Fibroblast of the aortic adventitia (primary cell): ENCODE data around the gene TTC39A. TPM values are rescaled to one million over a fixed set of nuclear protein-coding genes. Genes with fewer than 3 reads are reported as not detected.

ENCODE experiments used
- DNase-seq: peaks from one replicate; pipeline ENCODE4 v3.0.0-alpha.2; 2010; ENCODE audit warnings: low read depth
- H3K4me3 ChIP-seq: 2 replicates; pipeline ENCODE4 v1.5.1; 2011; ENCODE audit warnings: low read depth, mild to moderate bottlenecking, control low read depth, low read length, moderate library complexity
- CTCF ChIP-seq: IDR thresholded peaks from 2 replicates; pipeline ENCODE4 v1.5.1; 2011; ENCODE audit warnings: mild to moderate bottlenecking, low read length, control low read depth, inconsistent platforms; ENCODE audit not compliant: insufficient read depth
- total RNA-seq: library from RNA; depleted of rRNA; stranded (reverse); fragments of >200 nt; gene quantifications from 2 replicates; pipeline ENCODE4 v1.2.3, GENCODE V29; 2012; ENCODE audit warnings: low replicate concordance

Gene TTC39A
- total RNA-seq, 1 donor = 2.0 TPM

- TF ChIP-seq CTCF = no peak
- no peak overlapping the region for H3K4me3 ChIP-seq
- DNase-seq = no peak
Observed at GRCh38 chr1:51324251-51325010, 5.9 kb downstream of the TTC39A start.

GRCh38 chr1:51323778-51324177 lies 6.6 kb downstream of the TTC39A start:
- no peak for DNase-seq
- H3K4me3 ChIP-seq = no peak overlapping the region
- TF ChIP-seq CTCF = no peak

- no peak for TF ChIP-seq CTCF
- DNase-seq = no peak
- H3K4me3 ChIP-seq = no peak overlapping the region
Observed at GRCh38 chr1:51322417-51323101, 7.8 kb downstream of the TTC39A start.

- no peak for TF ChIP-seq CTCF
- H3K4me3 ChIP-seq = no peak overlapping the region
Observed at GRCh38 chr1:51321924-51322280, 8.5 kb downstream of the TTC39A start.

GRCh38 chr1:51320967-51321923 lies 9.1 kb downstream of the TTC39A start:
- no peak overlapping the region for H3K4me3 ChIP-seq
- DNase-seq = no peak
- TF ChIP-seq CTCF = no peak

More at GRCh38 chr1:51321924-51322280, 8.5 kb downstream of the TTC39A start:
- DNase-seq = no peak

GRCh38 chr1:51317798-51318197 lies 12.6 kb downstream of the TTC39A start:
- TF ChIP-seq CTCF = no peak
- H3K4me3 ChIP-seq = no peak overlapping the region
- no peak for DNase-seq
